GM21381 (cell line): ENCODE results near the gene ATXN7.

Experiments used
- ATAC-seq: cut with Tn5 transposase; IDR thresholded peaks from one replicate; pipeline ENCODE4 v1.9.1; 2021; ENCODE audit warnings: mild to moderate bottlenecking, moderate library complexity; ENCODE audit not compliant: unreplicated experiment

The ATXN7 gene

DNA sequence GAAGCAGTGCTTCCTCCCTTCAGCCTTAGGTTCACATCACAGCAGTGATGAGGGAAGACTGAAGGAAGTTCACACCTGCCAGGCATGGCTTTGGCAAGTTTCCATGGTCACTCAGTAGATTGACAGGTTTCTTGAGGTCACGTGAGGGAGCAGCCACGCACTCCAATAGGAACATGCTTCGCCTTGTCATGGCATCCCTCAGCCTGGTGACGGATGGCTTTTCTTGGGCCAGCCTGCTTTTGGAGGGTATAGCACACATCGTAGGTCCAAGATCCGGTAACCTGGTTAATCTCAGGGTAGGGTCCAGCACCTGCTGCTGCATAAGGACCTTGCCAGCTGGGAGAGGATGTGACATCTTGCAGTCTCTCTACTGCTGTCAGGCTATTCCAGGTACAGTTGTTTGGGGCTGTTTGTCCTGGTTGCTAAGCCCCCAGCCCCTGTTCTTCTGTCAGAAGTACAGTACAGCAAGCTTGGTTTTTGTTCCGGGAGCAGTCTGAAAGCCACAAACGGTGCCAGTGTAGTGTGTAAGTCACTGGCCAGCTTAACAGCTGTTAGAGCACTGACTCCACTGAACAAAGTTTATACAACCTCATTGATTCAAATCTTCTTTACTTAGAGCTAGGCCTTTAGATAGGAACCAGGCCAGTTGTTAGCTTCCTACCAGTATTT, 117.3 kb downstream of the ATXN7 start:
- ATAC-seq, result no peak

DNA sequence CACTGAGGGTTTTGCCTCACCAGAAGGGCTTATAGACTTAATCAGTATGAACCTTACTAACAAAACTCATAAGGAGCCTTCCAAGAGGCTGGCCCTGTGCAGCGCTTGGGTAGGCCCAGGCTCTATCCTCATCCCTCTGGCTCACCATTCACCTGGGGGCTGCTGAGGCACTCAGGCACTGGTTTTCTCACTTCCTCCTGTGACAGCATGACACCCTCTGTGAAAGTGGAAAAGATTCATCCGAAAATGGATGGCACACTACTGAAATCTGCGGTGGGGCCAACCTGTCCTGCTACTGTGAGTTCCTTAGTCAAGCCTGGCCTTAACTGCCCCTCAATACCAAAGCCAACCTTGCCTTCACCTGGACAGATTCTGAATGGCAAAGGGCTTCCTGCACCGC, 118.3 kb downstream of the ATXN7 start:
- no peak for ATAC-seq

DNA sequence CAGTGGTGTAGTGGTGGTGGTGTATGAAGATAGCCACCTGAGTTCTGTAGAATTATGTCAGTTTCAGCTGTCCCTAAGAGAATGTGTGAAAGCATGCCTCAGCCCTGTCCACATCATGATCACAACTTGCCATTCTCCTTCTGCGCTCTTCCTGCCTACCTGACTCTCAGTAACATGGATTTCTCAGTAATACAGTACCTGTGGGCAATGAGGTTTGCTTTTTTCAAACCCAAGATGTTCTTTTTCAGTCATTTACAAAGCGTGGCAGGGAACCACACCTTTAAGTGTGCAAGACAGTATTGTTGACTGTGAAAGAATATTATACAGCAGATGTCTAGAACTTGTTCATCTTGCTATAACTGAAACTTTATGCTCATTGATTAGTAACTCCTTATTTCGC, 120.7 kb downstream of the ATXN7 start:
- ATAC-seq, result no peak

- no peak for ATAC-seq
Measured at GRCh38 chr3:63986146-63986545, 122.5 kb downstream of the ATXN7 start.

- ATAC-seq, result no peak
Measured at GRCh38 chr3:63986831-63987230, 123.2 kb downstream of the ATXN7 start.

- no peak for ATAC-seq
Measured at GRCh38 chr3:63988943-63989342, 125.3 kb downstream of the ATXN7 start.

- no peak for ATAC-seq
Measured at GRCh38 chr3:63990204-63990603, 126.5 kb downstream of the ATXN7 start.

- no peak for ATAC-seq
Measured at GRCh38 chr3:63990733-63991132, 127.1 kb downstream of the ATXN7 start.

DNA sequence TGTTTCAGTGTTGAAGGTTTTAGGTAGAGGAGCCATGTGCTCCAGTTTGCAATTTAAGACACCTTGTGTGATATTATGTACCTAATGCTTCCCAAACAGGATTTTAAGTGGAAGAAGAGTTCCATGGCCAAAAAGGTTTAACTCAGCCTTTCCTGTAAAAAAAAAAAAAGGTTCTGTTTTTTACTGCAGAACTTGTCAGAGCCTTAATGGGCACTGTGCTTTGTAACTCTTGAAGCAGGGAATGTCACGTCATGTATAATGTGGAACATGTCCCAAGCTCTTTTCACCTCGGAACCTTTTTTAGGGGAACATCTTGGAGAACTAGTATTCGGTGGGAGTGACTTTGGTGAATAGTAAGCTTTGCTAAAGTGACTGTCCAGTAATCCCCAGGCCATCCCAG, 128.0 kb downstream of the ATXN7 start:
- no peak for ATAC-seq

- no peak for ATAC-seq
Measured at GRCh38 chr3:63992516-63993209, 129.0 kb downstream of the ATXN7 start.

- peak; percentile 87 for ATAC-seq
Measured at GRCh38 chr3:63993653-63994079, 130.0 kb downstream of the ATXN7 start.

GRCh38 chr3:63995086-63995485, 131.4 kb downstream of the ATXN7 start:
- no peak for ATAC-seq

- no peak for ATAC-seq
Measured at GRCh38 chr3:63998852-63999754, 135.4 kb downstream of the ATXN7 start.

GRCh38 chr3:64000453-64001055, 136.9 kb downstream of the ATXN7 start:
- no peak for ATAC-seq

DNA sequence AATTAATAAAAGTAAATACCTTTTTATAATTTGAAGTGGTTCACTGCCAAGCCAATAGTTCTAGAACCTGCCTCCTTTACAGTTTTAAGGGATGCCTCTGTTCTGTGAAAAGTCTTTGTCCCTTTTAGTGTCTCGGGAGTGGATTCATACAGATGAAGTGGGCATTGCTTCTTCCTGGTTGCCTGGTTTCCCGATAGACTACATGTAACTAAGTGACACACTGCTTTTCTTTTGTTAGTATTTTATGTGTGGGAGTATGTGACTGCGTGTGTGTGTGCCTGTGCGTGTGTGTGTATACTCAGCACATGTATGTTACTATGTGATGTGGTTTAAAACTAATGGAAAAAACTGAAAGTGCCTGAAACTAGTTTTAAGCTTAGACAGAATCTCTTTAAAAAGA, 138.6 kb downstream of the ATXN7 start:
- no peak for ATAC-seq

DNA sequence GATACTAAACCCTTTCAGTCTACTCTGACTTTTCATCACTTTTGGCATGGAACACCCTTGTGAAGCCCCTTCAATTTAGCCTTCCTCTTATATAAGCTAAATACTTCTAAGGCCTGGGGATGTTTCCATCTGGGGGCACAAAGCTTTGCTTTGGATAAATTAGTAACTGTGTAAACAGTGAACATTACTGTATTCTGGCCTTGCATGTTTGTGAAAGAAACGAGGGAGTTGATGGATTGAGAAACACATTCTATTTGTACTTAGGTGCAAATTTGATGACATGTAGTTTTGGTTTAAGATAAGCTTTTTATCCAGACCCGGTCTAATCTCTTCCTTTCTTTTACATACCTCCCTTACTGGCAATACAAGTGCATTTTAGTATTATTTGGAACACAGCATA, 139.9 kb downstream of the ATXN7 start:
- ATAC-seq, result no peak

DNA sequence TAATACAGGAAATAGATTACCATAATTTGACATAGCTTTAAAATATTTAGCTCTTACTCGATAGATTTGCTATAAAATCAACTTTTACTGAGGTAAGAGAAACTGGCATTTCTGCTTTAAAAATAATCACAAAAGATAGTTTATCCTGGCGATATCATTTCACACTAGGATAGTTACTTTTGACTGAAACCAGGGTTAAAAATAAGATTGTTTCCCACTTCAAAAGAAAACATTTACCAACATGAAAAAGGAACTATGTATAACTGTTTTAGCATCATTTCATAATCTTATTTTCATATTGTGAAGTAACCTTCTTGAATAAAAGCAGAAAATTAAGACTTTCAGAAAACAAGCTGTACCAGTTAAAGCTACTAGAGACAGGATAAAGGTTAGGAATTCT, 144.3 kb downstream of the ATXN7 start:
- no peak for ATAC-seq

GRCh38 chr3:64008487-64009351, 145.1 kb downstream of the ATXN7 start:
- ATAC-seq, result no peak

GRCh38 chr3:64009528-64009927, 145.9 kb downstream of the ATXN7 start:
- ATAC-seq, result no peak

DNA sequence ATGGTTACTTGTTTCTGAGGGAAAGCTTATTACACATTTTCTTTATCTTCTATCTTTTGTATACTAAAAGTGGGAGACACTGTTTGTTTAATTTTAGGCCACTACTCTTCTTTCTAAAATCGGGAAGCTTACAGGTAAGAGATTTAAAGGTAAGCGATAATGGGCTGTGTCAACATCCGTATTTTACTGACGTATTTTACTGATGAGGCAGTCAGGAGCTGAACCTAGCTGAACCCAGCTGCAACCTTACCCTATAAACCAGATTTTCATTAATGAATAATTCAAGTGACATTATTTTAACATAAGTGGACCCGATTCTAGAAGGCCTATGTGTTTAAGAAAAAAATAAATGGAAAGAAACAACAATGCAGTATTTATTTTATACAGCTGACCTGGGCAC, 146.5 kb downstream of the ATXN7 start:
- no peak for ATAC-seq
